ENCODE data around the gene SLC48A1.

Gene SLC48A1

GRCh38 chr12:47779943-47780504 is 7.0 kb downstream of the SLC48A1 start:
- H3K4me1 ChIP-seq (ENCODE audit: control insufficient read depth in 1 of 2, insufficient read depth in 1 of 2, low read depth in 1 of 2, low read length in 1 of 2) = peaks cover 34 to 41% of the 10 kb centered on the region in 2 experiments
- no peaks in the 10 kb centered on the region for H3K27me3 ChIP-seq
- peaks cover 43% of the 10 kb centered on the region for H3K36me3 ChIP-seq
- H3K9me3 ChIP-seq = no peaks in the 10 kb centered on the region
- TF ChIP-seq CTCF (IDR thresholded peaks at IDR 0.05) = no peak
- H3K27ac ChIP-seq = no peak overlapping the region
- no peak overlapping the region for H3K4me3 ChIP-seq (ENCODE audit: low read depth in 1 of 2, low read length in 1 of 2)

DNA sequence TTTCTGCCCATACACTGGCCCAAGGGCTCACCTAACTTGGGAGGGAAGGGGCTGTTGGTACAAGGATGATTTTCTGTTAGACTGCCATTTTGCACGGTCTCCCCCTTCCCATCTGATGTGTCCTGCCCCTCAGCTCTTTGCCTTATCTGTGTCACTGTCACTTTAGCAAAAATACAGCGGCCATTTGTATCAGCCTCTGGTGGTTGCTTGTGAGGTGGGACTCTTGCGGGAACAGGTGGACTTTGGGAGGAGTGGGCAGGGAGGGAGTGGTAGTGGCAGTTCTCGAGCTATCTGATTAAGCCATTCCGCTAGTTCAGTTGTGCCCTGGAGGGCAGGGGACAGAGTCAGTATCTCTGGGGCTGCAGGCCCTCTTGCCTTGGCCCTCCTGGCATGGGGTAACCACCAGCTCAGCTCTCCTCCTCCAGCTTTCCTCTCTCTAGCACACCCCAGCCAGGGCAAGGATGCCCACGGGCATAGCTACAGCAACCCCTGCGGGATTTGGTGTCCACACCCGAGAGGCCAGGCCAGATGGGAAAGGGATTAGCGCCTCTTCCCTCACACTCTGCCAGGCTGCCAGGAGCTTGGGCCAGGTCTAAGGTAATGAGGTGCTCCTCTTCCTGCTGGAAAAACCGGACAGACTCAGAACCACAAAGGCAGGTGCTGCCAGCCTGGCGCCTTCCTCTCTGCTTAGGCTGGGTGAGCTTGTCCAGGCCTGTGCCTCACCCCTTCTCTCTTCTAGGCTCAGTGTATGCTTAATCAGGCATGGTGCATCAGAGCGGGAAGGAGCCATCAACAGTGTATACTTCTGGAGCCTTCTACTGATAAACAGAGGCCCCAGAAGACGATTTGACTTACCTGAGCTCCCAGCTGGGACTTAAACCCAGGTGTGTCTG is 8.7 kb downstream of the SLC48A1 start:
- Histone ChIP-seq H3K36me3 (peaks cover 60% of the 10 kb centered on the region), H3K27ac (peak overlapping the region; percentile 19)
- TF ChIP-seq CTCF (IDR thresholded peaks at IDR 0.05) = no peak

GRCh38 chr12:47782372-47782770 is 9.3 kb downstream of the SLC48A1 start:
- Histone ChIP-seq H3K36me3 (peaks cover 67% of the 10 kb centered on the region), H3K4me3 (ENCODE audit: low read depth in 1 of 2, low read length in 1 of 2) (no peak overlapping the region), H3K27me3 (no peaks in the 10 kb centered on the region), H3K27ac (peak overlapping the region; percentile 19), H3K9me3 (no peaks in the 10 kb centered on the region), H3K4me1 (ENCODE audit: control insufficient read depth in 1 of 2, insufficient read depth in 1 of 2, low read depth in 1 of 2, low read length in 1 of 2) (peaks cover 10 to 17% of the 10 kb centered on the region in 2 experiments)
- no peak for TF ChIP-seq CTCF (IDR thresholded peaks at IDR 0.05)

More for the DNA sequence above, 8.7 kb downstream of the SLC48A1 start:
- Histone ChIP-seq H3K27me3 (no peaks in the 10 kb centered on the region), H3K9me3 (no peaks in the 10 kb centered on the region), H3K4me3 (ENCODE audit: low read depth in 1 of 2, low read length in 1 of 2) (no peak overlapping the region), H3K4me1 (ENCODE audit: control insufficient read depth in 1 of 2, insufficient read depth in 1 of 2, low read depth in 1 of 2, low read length in 1 of 2) (peaks cover 17 to 24% of the 10 kb centered on the region in 2 experiments)

DNA sequence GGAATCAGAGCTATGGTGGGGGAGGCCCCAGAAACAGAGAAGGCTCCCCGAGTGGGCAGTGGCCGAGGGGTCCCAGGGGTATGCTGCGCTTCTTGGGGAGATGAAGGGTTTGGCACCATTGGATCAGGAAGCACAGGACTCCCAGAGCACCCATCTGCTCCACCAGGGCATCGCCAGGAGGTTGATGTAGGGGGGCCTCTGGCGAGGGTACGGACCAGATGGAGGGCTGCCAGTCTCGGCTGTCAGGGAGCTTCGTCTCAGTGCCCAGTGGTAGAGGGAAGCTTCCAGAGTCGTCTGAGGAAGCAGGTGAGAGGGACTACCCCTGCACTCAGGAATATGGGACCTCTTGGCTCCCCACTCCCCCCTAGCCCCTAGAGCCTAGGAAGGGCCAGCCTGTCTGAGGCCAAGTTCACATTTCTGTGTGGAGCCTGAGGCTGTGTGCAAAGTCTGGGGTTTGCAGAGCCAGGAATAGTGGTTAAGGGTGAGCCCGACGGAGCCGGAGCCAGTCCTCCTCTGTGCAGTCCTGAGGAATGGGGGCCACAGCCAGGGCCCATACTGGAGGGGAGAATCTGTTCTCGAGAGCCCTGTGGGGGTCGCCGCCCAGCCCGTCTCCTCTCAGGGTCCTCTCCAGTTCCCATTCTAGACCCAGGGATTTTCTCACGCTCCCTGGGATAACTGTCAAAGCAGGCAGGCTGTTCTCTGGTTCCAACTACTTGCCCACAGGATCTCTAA is 10.2 kb downstream of the SLC48A1 start:
- H3K27ac ChIP-seq = no peak overlapping the region

More for the DNA sequence above, 10.2 kb downstream of the SLC48A1 start:
- Histone ChIP-seq H3K36me3 (peaks cover 75% of the 10 kb centered on the region), H3K4me1 (ENCODE audit: control insufficient read depth in 1 of 2, insufficient read depth in 1 of 2, low read depth in 1 of 2, low read length in 1 of 2) (peaks cover 2 to 9% of the 10 kb centered on the region in 2 experiments), H3K9me3 (no peaks in the 10 kb centered on the region), H3K27me3 (no peaks in the 10 kb centered on the region), H3K4me3 (ENCODE audit: low read depth in 1 of 2, low read length in 1 of 2) (no peak overlapping the region)
- TF ChIP-seq CTCF (IDR thresholded peaks at IDR 0.05) = no peak

Measured in neutrophil (primary cell).